ENCODE data around the gene ALCAM.

Gene ALCAM

GRCh38 chr3:105580296-105580965 is 213.7 kb downstream of the ALCAM start:
- Histone ChIP-seq H3K79me2 (ENCODE audit: low read length) (no peaks in the 10 kb centered on the region), H3K9me3 (replicated peaks; ENCODE audit: insufficient read depth, low read length) (no peaks in the 10 kb centered on the region), H3F3A (ENCODE audit: insufficient read depth, low read length) (no peaks in the 10 kb centered on the region), H3K4me1 (ENCODE audit: low read length) (no peaks in the 10 kb centered on the region), H3K27ac (ENCODE audit: low read length) (no peak overlapping the region), H3K9me2 (replicated peaks; ENCODE audit: insufficient read depth, low read length) (no peaks in the 10 kb centered on the region), H4K20me1 (ENCODE audit: insufficient read depth, low read length) (no peaks in the 10 kb centered on the region), H3K4me3 (ENCODE audit: low read length) (no peak overlapping the region), H2AFZ (ENCODE audit: low read length) (no peak overlapping the region), H3K27me3 (replicated peaks; ENCODE audit: insufficient read depth, low read length) (no peaks in the 10 kb centered on the region), H3K9ac (ENCODE audit: low read length) (no peak overlapping the region), H3K4me2 (ENCODE audit: low read depth, low read length) (no peak overlapping the region), H3K36me3 (replicated peaks; ENCODE audit: insufficient read depth, low read length) (no peaks in the 10 kb centered on the region)
- no peak for TF ChIP-seq EZH2 (optimal IDR thresholded peaks at IDR 0.05; ENCODE audit: low read depth, low read length)
- TF ChIP-seq EZH2phosphoT487 (IDR thresholded peaks at IDR 0.05; ENCODE audit: low read length) = no peak
- no peak for TF ChIP-seq CTCF (IDR thresholded peaks at IDR 0.05; ENCODE audit: low read length)
- DNase-seq = no peak

- H3K4me1 ChIP-seq (ENCODE audit: low read length) = no peaks in the 10 kb centered on the region
- no peaks in the 10 kb centered on the region for H3K9me2 ChIP-seq (replicated peaks; ENCODE audit: insufficient read depth, low read length)
- H3K79me2 ChIP-seq (ENCODE audit: low read length) = no peaks in the 10 kb centered on the region
- no peaks in the 10 kb centered on the region for H4K20me1 ChIP-seq (ENCODE audit: insufficient read depth, low read length)
- no peaks in the 10 kb centered on the region for H3K36me3 ChIP-seq (replicated peaks; ENCODE audit: insufficient read depth, low read length)
- H3K27me3 ChIP-seq (replicated peaks; ENCODE audit: insufficient read depth, low read length) = no peaks in the 10 kb centered on the region
- H3K4me2 ChIP-seq (ENCODE audit: low read depth, low read length) = no peak overlapping the region
- H2AFZ ChIP-seq (ENCODE audit: low read length) = no peak overlapping the region
- no peaks in the 10 kb centered on the region for H3K9me3 ChIP-seq (replicated peaks; ENCODE audit: insufficient read depth, low read length)
- no peak for DNase-seq
- no peaks in the 10 kb centered on the region for H3F3A ChIP-seq (ENCODE audit: insufficient read depth, low read length)
- no peak overlapping the region for H3K27ac ChIP-seq (ENCODE audit: low read length)
- no peak overlapping the region for H3K4me3 ChIP-seq (ENCODE audit: low read length)
- no peak overlapping the region for H3K9ac ChIP-seq (ENCODE audit: low read length)
- no peak for TF ChIP-seq EZH2 (optimal IDR thresholded peaks at IDR 0.05; ENCODE audit: low read depth, low read length)
- TF ChIP-seq CTCF (IDR thresholded peaks at IDR 0.05; ENCODE audit: low read length) = no peak
- no peak for TF ChIP-seq EZH2phosphoT487 (IDR thresholded peaks at IDR 0.05; ENCODE audit: low read length)
These were observed 215.3 kb downstream of the ALCAM start for GRCh38 chr3:105582015-105582414.

- no peak overlapping the region for H3K4me2 ChIP-seq (ENCODE audit: low read depth, low read length)
- no peaks in the 10 kb centered on the region for H3K27me3 ChIP-seq (replicated peaks; ENCODE audit: insufficient read depth, low read length)
- no peaks in the 10 kb centered on the region for H3K79me2 ChIP-seq (ENCODE audit: low read length)
- H3K27ac ChIP-seq (ENCODE audit: low read length) = no peak overlapping the region
- H3F3A ChIP-seq (ENCODE audit: insufficient read depth, low read length) = no peaks in the 10 kb centered on the region
- TF ChIP-seq CTCF (IDR thresholded peaks at IDR 0.05; ENCODE audit: low read length) = no peak
- no peak for TF ChIP-seq EZH2 (optimal IDR thresholded peaks at IDR 0.05; ENCODE audit: low read depth, low read length)
- TF ChIP-seq EZH2phosphoT487 (IDR thresholded peaks at IDR 0.05; ENCODE audit: low read length) = no peak
- H2AFZ ChIP-seq (ENCODE audit: low read length) = no peak overlapping the region
- H3K36me3 ChIP-seq (replicated peaks; ENCODE audit: insufficient read depth, low read length) = no peaks in the 10 kb centered on the region
- no peak overlapping the region for H3K9ac ChIP-seq (ENCODE audit: low read length)
- no peak overlapping the region for H3K4me3 ChIP-seq (ENCODE audit: low read length)
- H3K9me3 ChIP-seq (replicated peaks; ENCODE audit: insufficient read depth, low read length) = no peaks in the 10 kb centered on the region
- no peak for DNase-seq
- H3K9me2 ChIP-seq (replicated peaks; ENCODE audit: insufficient read depth, low read length) = no peaks in the 10 kb centered on the region
- no peaks in the 10 kb centered on the region for H4K20me1 ChIP-seq (ENCODE audit: insufficient read depth, low read length)
- H3K4me1 ChIP-seq (ENCODE audit: low read length) = no peaks in the 10 kb centered on the region
These were observed 217.5 kb downstream of the ALCAM start for GRCh38 chr3:105584003-105584790.
